Ureter (tissue), 1 donor: ENCODE data around the gene GNAT3. TPM values are rescaled to one million over a fixed set of nuclear protein-coding genes. Genes with fewer than 3 reads are reported as not detected.

ENCODE experiments used
- DNase-seq: peaks from one replicate; pipeline ENCODE4 v3.0.0-alpha.2; 2020; ENCODE audit warnings: low spot score
- total RNA-seq: library from RNA; stranded (reverse); gene quantifications from one replicate; pipeline ENCODE4 v1.2.4, GENCODE V29; 2023
- donor health status: DM: yes; HTN: yes; CAD: no.

GNAT3 gene
- total RNA-seq, 1 donor from 2014 or later, result not detected

GRCh38 chr7:80500325-80500724 lies 11.5 kb downstream of the GNAT3 start:
- no peak for DNase-seq

GRCh38 chr7:80499350-80499953 lies 12.4 kb downstream of the GNAT3 start:
- peak; percentile 44 for DNase-seq

- DNase-seq, result no peak
Observed at GRCh38 chr7:80498481-80499349, 13.1 kb downstream of the GNAT3 start.

GRCh38 chr7:80496586-80496985 lies 15.3 kb downstream of the GNAT3 start:
- DNase-seq, result no peak

GRCh38 chr7:80493121-80493849 lies 18.6 kb downstream of the GNAT3 start:
- no peak for DNase-seq

- DNase-seq, result no peak
Observed at GRCh38 chr7:80491462-80491861, 20.4 kb downstream of the GNAT3 start.

GRCh38 chr7:80488851-80489370 lies 23.0 kb downstream of the GNAT3 start:
- no peak for DNase-seq

GRCh38 chr7:80488406-80488805 lies 23.5 kb downstream of the GNAT3 start:
- no peak for DNase-seq

- DNase-seq, result no peak
Observed at GRCh38 chr7:80485721-80486120, 26.1 kb downstream of the GNAT3 start.

GRCh38 chr7:80482950-80483349 lies 28.9 kb downstream of the GNAT3 start:
- DNase-seq, result no peak

GRCh38 chr7:80481196-80481884 lies 30.5 kb downstream of the GNAT3 start:
- no peak for DNase-seq

- no peak for DNase-seq
Observed at GRCh38 chr7:80480566-80480965, 31.3 kb downstream of the GNAT3 start.

- DNase-seq, result no peak
Observed at GRCh38 chr7:80478683-80479082, 33.2 kb downstream of the GNAT3 start.

- no peak for DNase-seq
Observed at GRCh38 chr7:80476035-80476434, 35.8 kb downstream of the GNAT3 start.

GRCh38 chr7:80475383-80475782 lies 36.5 kb downstream of the GNAT3 start:
- no peak for DNase-seq

- no peak for DNase-seq
Observed at GRCh38 chr7:80473751-80474150, 38.1 kb downstream of the GNAT3 start.

- DNase-seq, result no peak
Observed at GRCh38 chr7:80472491-80473200, 39.2 kb downstream of the GNAT3 start.

- no peak for DNase-seq
Observed at GRCh38 chr7:80468931-80469714, 42.7 kb downstream of the GNAT3 start.

GRCh38 chr7:80467069-80467468 lies 44.8 kb downstream of the GNAT3 start:
- DNase-seq, result no peak

- no peak for DNase-seq
Observed at GRCh38 chr7:80466636-80467035, 45.2 kb downstream of the GNAT3 start.
